Occipital lobe (tissue), 2 donors: ENCODE results near the gene CNTN6. TPM values are rescaled to one million over a fixed set of nuclear protein-coding genes. Genes with fewer than 3 reads are reported as not detected.
"Not testable (repeated sequence)": the region's sequence is repeated elsewhere in the genome, so short reads cannot be mapped to it uniquely, and the experiment has no call there.

ENCODE experiments used
- DNase-seq: peaks from one replicate; lab custom pipeline; 2025; lab: John Stamatoyannopoulos, UW
- total RNA-seq: library from RNA; depleted of rRNA; stranded (reverse); fragments of >200 nt; gene quantifications from one replicate; pipeline ENCODE4 v1.2.3, GENCODE V29; 2014

Gene CNTN6
- total RNA-seq, 1 donor from 2014 or later, result 4.7 TPM

- DNase-seq, result no peak
Measured at GRCh38 chr3:1275495-1275894, 182.7 kb downstream of the CNTN6 start.

- DNase-seq, result no peak
Measured at GRCh38 chr3:1287815-1288214, 195.0 kb downstream of the CNTN6 start.

- no peak for DNase-seq
Measured at GRCh38 chr3:1288805-1289494, 196.1 kb downstream of the CNTN6 start.

- no peak for DNase-seq
Measured at GRCh38 chr3:1292571-1293071, 199.8 kb downstream of the CNTN6 start.

- no peak for DNase-seq
Measured at GRCh38 chr3:1294586-1294985, 201.8 kb downstream of the CNTN6 start.

DNA sequence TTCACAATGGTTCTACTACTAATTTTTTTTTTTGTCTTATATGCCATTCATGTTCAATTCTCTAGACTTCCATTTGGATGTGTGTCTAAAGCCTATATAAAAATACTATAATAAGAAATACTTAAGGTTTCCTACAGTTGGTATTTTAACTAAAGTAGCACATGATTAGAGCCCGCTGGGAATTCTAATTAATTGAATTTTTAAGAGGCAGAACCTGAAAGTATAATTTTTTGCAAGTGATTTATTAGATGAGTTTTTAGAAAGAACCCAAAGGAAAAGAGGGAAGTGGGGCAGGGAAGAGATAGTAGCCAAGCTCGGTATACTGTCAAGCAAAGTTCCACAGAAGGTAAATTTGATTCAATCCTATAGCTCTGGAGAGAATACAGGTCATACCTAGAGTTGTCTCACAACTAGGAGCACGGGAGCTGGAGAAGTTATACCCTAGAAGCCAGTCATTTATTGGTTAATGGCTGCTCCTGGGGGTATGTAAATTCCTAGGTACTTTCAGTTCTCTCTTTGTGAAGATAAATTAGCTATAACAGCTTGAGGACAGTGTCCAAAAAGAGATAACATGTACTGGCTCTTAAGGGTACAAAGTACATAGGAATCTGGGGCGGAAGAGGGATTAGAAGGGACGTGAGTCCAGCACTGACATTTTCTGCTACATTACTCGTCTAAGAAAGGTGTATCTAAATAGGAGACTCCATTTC lies 225.6 kb downstream of the CNTN6 start:
- no peak for DNase-seq

GRCh38 chr3:1326546-1326945 lies 233.7 kb downstream of the CNTN6 start:
- DNase-seq, result no peak

- DNase-seq, result no peak
Measured at GRCh38 chr3:1330107-1330506, 237.3 kb downstream of the CNTN6 start.

GRCh38 chr3:1346386-1346785 lies 253.6 kb downstream of the CNTN6 start:
- no peak for DNase-seq

DNA sequence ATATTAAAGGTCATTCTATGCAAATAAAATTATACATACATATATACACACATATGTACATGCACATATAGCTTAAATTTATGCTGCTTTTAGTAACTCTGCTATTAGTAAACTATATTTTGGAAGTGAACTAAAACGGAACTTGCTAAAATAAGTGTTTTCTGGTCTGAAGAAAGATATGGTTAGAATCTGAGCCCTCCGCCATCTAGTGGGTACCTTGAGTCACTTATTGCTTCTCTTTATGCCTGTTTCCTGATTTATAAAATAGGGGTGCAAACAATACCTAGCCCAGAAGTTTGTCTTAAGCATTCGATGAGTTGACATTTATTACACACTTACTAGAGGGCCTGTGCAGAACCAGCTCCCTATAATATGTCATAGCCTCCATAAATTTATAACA lies 255.7 kb downstream of the CNTN6 start:
- DNase-seq, result no peak

DNA sequence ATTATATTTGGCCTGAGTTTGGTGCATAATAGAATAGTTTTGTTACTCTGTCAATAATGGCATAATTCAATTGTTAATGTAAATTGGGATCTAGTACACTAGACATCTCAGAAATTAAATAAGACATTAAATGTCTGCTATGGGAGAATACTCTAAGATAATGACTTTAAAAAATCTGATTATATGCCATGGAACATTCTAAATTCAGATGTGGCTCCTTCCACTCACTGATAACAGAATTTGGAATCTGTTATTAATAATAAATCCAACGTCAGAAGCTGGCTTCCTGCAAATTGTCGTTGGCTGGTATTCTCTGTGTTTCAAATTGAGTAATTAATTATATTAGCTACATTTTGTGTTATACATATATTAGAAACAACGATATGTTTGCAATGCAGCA lies 258.1 kb downstream of the CNTN6 start:
- DNase-seq, result no peak

DNA sequence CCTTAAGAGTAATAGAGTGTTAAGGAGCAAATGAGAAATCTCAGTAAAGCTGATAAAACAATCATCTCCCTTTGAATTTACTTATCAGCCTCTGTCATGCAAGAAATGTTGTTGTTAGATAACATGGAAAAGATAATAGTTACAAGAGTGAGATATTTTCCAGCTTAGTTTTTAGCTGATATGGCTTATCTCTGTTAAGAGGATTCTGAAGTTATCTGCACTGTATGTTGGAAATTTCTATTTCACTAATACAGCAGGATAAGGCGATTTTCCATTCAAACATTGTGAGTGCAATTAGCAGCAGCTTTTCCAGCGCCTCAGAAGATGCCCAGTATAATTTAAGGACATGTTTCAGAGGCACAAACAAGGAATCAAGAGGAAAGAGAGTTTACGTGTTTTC lies 262.9 kb downstream of the CNTN6 start:
- DNase-seq, result no peak

DNA sequence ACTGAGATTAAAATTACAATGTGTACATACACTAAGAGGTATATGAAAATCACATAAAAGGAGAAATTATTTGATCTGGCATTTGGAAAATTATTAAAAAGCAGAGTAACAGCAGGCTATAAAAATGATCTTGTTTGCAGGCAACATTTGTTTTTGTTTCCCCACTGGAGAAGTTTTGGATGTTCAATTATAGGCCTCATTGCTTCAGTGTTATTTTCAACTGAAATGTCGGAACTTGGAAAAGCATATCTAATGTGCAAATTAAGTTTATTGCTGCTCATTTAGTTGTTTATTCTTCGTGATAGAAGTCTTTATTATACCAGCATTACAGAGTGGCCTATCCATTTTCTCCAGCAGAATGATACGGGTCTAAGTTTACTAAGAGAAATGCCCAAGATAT lies 263.3 kb downstream of the CNTN6 start:
- no peak for DNase-seq

- no peak for DNase-seq
Measured at GRCh38 chr3:1365528-1365927, 272.7 kb downstream of the CNTN6 start.

DNA sequence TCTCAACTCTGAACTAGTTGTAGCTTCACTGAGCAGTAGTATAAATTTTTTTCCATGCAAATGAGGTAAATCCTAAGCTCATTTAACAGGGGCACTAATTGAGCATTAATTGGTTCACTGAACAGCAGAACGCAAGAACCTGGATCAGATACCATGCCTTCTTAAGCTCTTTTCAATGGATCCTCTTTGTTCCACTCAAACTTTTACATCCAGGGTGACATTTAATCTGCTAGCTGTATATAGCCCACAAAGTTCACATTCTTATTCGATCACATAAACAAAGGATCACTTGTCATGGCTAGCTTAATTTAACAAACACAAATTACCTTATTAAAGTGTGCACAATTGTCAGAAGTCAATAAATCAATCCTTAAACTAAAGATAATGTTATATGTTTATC lies 281.6 kb downstream of the CNTN6 start:
- DNase-seq, result no peak

DNA sequence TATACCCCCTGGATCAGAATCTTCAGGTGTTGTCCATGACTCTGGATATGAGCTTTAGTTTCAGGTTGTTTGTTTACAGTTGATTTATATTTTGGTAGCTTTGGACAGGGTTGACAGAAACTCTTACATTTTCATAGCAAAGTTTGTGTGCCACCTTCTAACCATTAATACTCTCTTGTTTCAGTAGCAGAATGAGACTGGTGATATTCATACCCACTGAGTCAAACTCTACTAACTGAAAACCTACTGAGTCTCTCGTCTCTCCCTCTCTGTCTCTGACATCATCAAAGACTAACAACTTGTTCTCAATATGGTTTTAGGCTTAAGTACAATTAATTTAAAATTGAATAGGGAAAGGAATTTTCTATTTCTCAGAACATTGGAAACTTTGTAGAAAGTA lies 282.3 kb downstream of the CNTN6 start:
- DNase-seq, result no peak

- DNase-seq, result no peak
Measured at GRCh38 chr3:1380926-1381646, 288.3 kb downstream of the CNTN6 start.

GRCh38 chr3:1381647-1382036 lies 288.8 kb downstream of the CNTN6 start:
- DNase-seq, result no peak

DNA sequence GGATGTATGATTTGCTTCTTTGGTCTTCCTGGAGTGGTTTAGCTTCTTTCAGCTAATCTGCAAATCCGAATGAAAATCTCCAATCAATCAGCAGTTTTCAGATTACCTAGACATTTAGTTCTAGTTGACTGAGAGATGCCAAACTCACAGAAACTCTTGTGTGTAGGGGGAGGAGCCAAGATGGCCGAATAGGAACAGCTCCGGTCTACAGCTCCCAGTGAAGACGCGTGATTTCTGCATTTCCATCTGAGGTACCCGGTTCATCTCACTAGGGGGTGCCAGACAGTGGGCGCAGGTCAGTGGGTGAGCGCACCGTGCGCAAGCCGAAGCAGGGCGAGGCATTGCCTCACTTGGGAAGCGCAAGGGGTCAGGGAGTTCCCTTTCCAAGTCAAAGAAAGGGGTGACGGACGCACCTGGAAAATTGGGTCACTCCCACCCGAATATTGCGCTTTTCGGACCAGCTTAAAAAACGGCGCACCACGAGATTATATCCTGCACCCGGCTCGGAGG lies 294.6 kb downstream of the CNTN6 start:
- not testable (repeated sequence) for DNase-seq

DNA sequence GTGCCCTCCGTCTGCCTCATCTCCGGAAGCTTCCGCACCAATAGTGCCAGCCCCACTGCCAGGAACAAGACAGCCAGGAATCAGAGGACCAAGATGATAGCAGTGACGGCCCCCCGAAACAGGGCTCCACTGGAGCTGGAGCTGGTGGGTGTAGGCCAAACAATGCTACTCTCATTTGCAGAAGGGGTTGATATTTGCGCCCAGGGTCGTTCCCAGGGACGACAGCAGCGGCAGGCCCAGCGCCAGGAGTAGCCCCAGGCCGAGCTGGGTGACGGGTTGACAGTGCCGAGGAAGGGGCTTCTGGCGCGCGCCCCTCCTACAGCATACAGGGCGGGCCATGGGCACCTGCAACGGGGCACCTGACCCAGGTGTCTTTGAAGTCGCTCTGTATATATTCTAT lies 301.4 kb downstream of the CNTN6 start:
- no peak for DNase-seq

DNA sequence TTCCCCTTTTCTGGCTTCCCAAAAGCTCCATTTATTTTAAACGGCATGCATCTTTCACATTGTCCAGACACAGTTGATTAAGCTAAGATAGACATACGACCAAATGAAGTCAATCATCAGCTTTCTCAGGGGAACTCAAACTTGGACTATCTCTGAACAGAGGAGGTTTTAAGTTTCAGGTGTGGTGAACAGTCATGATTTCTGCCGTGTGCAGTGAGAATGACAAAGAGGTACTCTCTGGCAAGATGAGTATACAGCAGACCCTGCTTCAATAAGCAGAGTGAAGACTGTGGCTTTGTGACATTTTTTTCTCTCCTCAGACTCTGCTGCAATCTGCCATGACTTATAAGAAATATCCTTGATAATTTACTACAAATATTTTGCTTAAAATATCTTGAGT lies 307.7 kb downstream of the CNTN6 start:
- DNase-seq, result no peak

DNA sequence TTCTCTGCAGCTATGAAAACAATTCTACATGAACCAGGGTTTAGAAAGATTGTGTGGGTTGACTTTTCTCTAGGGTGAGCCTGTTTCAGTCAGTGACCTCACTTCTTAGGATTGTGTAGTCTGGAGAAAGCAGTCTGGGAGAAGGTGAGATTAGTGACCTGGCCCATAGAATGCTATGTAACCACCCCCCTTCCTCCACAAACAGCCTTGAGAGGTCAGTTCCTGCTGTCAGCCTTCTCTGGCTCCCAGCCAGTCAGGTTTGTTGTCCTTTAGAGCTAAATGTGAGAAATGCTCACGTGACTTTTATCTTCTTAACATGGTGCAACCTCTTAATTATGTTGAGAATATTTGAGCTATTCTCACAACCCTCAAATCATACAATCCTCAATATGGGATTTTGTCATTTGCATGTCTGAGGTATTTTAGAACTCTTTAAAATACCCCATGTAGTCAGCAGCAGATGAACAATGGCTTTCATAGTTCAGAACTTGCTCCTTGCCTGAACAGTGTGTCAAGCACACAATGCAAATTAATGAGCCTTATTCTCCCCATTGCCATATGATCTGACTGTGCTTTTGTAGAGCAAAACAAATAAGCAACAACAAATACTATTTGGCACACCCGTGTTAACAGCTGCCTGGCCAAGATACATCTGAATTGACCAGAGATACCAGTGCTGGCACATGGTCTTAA lies 311.6 kb downstream of the CNTN6 start:
- no peak for DNase-seq
